Measurements from ENCODE around the gene EIF2B5. TPM values are rescaled to one million over a fixed set of nuclear protein-coding genes. Genes with fewer than 3 reads are reported as not detected.

Gene EIF2B5
- total and polyA plus RNA-seq, 2 experiments from 2014 or later, result 35.0 to 41.0 TPM

- DNase-seq (ENCODE audit: low spot score), result no peak
- no peak overlapping the region for H3K4me2 ChIP-seq
- H3K36me3 ChIP-seq (replicated peaks; ENCODE audit: insufficient read depth, low read depth), result peaks cover 7% of the 10 kb centered on the region
- WGBS (ENCODE audit: low lambda C conversion rate, missing lambda C conversion rate), result 92% methylated on average over 5 of the region's 5 CpGs
- no peaks in the 10 kb centered on the region for H3K9me2 ChIP-seq (replicated peaks; ENCODE audit: insufficient read depth)
- peaks cover 22% of the 10 kb centered on the region for H4K20me1 ChIP-seq (ENCODE audit: insufficient read depth, poor library complexity, severe bottlenecking)
- TF ChIP-seq EZH2phosphoT487 (IDR thresholded peaks at IDR 0.05; ENCODE audit: low read depth, severe bottlenecking, unreplicated experiment), result no peak
- TF ChIP-seq, protein P1, sequence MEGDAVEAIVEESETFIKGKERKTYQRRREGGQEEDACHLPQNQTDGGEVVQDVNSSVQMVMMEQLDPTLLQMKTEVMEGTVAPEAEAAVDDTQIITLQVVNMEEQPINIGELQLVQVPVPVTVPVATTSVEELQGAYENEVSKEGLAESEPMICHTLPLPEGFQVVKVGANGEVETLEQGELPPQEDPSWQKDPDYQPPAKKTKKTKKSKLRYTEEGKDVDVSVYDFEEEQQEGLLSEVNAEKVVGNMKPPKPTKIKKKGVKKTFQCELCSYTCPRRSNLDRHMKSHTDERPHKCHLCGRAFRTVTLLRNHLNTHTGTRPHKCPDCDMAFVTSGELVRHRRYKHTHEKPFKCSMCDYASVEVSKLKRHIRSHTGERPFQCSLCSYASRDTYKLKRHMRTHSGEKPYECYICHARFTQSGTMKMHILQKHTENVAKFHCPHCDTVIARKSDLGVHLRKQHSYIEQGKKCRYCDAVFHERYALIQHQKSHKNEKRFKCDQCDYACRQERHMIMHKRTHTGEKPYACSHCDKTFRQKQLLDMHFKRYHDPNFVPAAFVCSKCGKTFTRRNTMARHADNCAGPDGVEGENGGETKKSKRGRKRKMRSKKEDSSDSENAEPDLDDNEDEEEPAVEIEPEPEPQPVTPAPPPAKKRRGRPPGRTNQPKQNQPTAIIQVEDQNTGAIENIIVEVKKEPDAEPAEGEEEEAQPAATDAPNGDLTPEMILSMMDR (IDR thresholded peaks at IDR 0.05; ENCODE audit: poor library complexity), result no peak
- no peak for TF ChIP-seq EZH2 (IDR thresholded peaks at IDR 0.05; ENCODE audit: borderline replicate concordance)
- no peak overlapping the region for H3K27ac ChIP-seq
- no peak overlapping the region for H3K4me3 ChIP-seq
- no peak overlapping the region for H2AFZ ChIP-seq
- peaks cover 15% of the 10 kb centered on the region for H3K4me1 ChIP-seq (ENCODE audit: insufficient read depth)
- peaks cover 33% of the 10 kb centered on the region for H3K79me2 ChIP-seq
- H3K27me3 ChIP-seq, result no peaks in the 10 kb centered on the region
- H3K9me3 ChIP-seq (ENCODE audit: low read depth), result no peaks in the 10 kb centered on the region
Observed at GRCh38 chr3:184183679-184184078, 48.5 kb downstream of the EIF2B5 start.

DNA sequence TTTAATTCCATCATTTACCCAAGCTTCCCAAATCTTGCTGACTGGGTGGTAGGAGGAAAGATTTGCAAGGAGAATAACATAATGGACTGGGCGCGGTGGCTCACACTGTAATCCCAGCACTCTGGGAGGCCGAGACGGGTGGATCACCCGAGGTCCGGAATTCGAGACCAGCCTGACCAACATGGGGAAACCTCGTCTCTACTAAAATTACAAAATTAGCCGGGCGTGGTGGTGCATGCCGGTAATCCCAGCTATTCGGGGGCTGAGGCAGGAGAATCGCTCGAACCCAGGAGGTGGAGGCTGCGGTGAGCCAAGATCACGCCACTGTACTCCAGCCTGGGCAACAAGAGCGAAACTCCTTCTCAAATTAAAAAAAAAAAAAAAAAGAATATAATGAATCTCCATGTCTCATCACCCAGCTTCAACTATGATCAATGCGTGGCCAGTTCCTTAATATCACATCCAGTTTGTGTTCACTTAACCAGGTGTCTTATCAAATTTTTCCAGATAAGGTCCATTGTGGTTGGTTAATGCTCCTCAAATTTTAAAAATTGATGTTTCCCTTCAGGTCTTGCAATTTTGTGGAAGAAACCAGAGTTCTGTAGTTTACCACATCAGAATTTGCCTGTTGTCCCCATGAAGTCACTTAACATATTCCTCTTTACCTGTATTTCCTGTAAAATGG, 49.5 kb downstream of the EIF2B5 start:
- DNase-seq (ENCODE audit: low spot score), result no peak
- Histone ChIP-seq H4K20me1 (ENCODE audit: insufficient read depth, poor library complexity, severe bottlenecking) (peaks cover 22% of the 10 kb centered on the region), H3K9me2 (replicated peaks; ENCODE audit: insufficient read depth) (no peaks in the 10 kb centered on the region), H3K9me3 (ENCODE audit: low read depth) (no peaks in the 10 kb centered on the region), H3K27ac (peak overlapping the region; percentile 85), H2AFZ (peak overlapping the region; percentile 45), H3K4me3 (no peak overlapping the region), H3K4me2 (peak overlapping the region; percentile 72), H3K27me3 (no peaks in the 10 kb centered on the region), H3K79me2 (peaks cover 34% of the 10 kb centered on the region), H3K4me1 (ENCODE audit: insufficient read depth) (peaks cover 15% of the 10 kb centered on the region), H3K36me3 (replicated peaks; ENCODE audit: insufficient read depth, low read depth) (peaks cover 4% of the 10 kb centered on the region)
- 95% methylated on average over 18 of the region's 18 CpGs for WGBS (ENCODE audit: low lambda C conversion rate, missing lambda C conversion rate)
- TF ChIP-seq EZH2phosphoT487 (IDR thresholded peaks at IDR 0.05; ENCODE audit: low read depth, severe bottlenecking, unreplicated experiment), result no peak
- no peak for TF ChIP-seq EZH2 (IDR thresholded peaks at IDR 0.05; ENCODE audit: borderline replicate concordance)
- TF ChIP-seq, protein P1 (IDR thresholded peaks at IDR 0.05; ENCODE audit: poor library complexity), result no peak

GRCh38 chr3:184185461-184186183, 50.5 kb downstream of the EIF2B5 start:
- peak; percentile 100 for DNase-seq (ENCODE audit: low spot score)
- H3K4me3 ChIP-seq, result no peak overlapping the region
- no peaks in the 10 kb centered on the region for H3K9me2 ChIP-seq (replicated peaks; ENCODE audit: insufficient read depth)
- H3K4me1 ChIP-seq (ENCODE audit: insufficient read depth), result peaks cover 15% of the 10 kb centered on the region
- H3K27ac ChIP-seq, result peak overlapping the region; percentile 85
- H4K20me1 ChIP-seq (ENCODE audit: insufficient read depth, poor library complexity, severe bottlenecking), result peaks cover 19% of the 10 kb centered on the region
- peak overlapping the region; percentile 45 for H2AFZ ChIP-seq
- H3K4me2 ChIP-seq, result peak overlapping the region; percentile 72
- no peaks in the 10 kb centered on the region for H3K36me3 ChIP-seq (replicated peaks; ENCODE audit: insufficient read depth, low read depth)
- 3% methylated on average over 50 of the region's 55 CpGs for WGBS (ENCODE audit: low lambda C conversion rate, missing lambda C conversion rate)
- TF ChIP-seq EZH2 (IDR thresholded peaks at IDR 0.05; ENCODE audit: borderline replicate concordance), result no peak
- TF ChIP-seq, protein P1 (IDR thresholded peaks at IDR 0.05; ENCODE audit: poor library complexity), result no peak
- no peaks in the 10 kb centered on the region for H3K9me3 ChIP-seq (ENCODE audit: low read depth)
- no peaks in the 10 kb centered on the region for H3K27me3 ChIP-seq
- H3K79me2 ChIP-seq, result peaks cover 42% of the 10 kb centered on the region

Data from hepatocyte (in vitro differentiated cells).